ENCODE data around the gene THAP10.

DNA sequence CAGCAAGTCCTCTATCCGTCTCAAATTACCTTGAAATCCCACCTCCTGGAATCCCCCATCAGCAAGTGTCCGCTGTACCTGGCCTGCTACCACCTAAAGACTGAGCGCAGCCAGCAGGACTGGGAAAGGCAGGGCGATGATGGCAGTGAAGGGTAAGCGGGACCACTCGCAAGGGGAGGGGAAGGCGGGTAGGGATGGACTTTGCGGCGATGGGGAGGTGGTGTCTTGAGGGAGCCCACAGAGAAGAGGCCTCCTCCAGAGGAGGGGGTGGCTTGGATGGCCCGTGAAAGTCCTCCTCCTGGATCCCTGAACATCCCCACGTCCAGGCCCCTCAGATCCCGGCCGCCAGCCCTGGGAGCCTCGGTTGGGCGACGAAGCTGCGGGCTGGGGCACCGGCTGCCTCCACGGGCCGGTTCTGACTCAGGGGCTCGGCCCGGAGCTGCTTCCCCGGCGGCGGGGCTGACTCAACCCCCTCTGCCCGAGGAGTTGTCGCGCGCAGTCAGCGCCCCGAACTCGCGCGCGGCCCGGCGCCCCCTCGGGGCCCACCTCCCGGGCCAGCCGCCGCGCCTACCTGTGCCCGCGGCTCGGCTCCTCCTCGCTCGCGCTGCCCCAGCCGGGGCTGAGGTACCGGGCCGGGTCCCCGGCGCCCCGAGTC, 38.8 kb downstream of the THAP10 start:
- TF ChIP-seq CTCF (IDR thresholded peaks at IDR 0.05; ENCODE audit: low read length) (no peak), EZH2 (IDR thresholded peaks at IDR 0.05; ENCODE audit: borderline replicate concordance, low read length) (no peak)
